MM.1S (cell line): ENCODE data around the gene RALGPS2.
"Not testable (repeated sequence)": the region's sequence is repeated elsewhere in the genome, so short reads cannot be mapped to it uniquely, and the experiment has no call there.

ENCODE experiments used
- DNase-seq: peaks from one replicate; pipeline ENCODE4 v3.0.0-alpha.2; 2015
- H2AFZ ChIP-seq: fragments of 300-600 bp; sonication (generic); 2 replicates; pipeline ENCODE4 v1.6.0; 2016; ENCODE audit warnings: antibody characterized with exemption, low read length
- H3F3A ChIP-seq: fragments of 300-600 bp; sonication (generic); 2 replicates; pipeline ENCODE4 v1.6.1; 2016; ENCODE audit warnings: mild to moderate bottlenecking, antibody characterized with exemption, low read length, moderate library complexity, mixed read lengths; ENCODE audit not compliant: insufficient read depth
- H3K27ac ChIP-seq: fragments of 300-600 bp; sonication (generic); 2 replicates; pipeline ENCODE4 v1.5.1; 2016; ENCODE audit warnings: mild to moderate bottlenecking, low read length
- H3K27me3 ChIP-seq: fragments of 300-600 bp; sonication (generic); replicated peaks from 2 replicates; pipeline ENCODE4 v1.6.0; 2016; ENCODE audit warnings: low read length; ENCODE audit not compliant: insufficient read depth
- H3K36me3 ChIP-seq: fragments of 300-600 bp; sonication (generic); replicated peaks from 2 replicates; pipeline ENCODE4 v1.6.1; 2016; ENCODE audit warnings: mild to moderate bottlenecking, low read length, mixed read lengths; ENCODE audit not compliant: insufficient read depth
- H3K4me1 ChIP-seq: fragments of 300-600 bp; sonication (generic); 2 replicates; pipeline ENCODE4 v1.6.1; 2016; ENCODE audit warnings: low read length, mixed read lengths
- H3K4me2 ChIP-seq: fragments of 300-600 bp; sonication (generic); 2 replicates; pipeline ENCODE4 v1.6.0; 2016; ENCODE audit warnings: low read depth, low read length
- H3K4me3 ChIP-seq: fragments of 300-600 bp; sonication (generic); 2 replicates; pipeline ENCODE4 v1.5.1; 2016; ENCODE audit warnings: low read length, mixed read lengths
- H3K79me2 ChIP-seq: fragments of 300-600 bp; sonication (generic); 2 replicates; pipeline ENCODE4 v1.6.1; 2016; ENCODE audit warnings: mixed run types, low read length, mixed read lengths
- H3K9ac ChIP-seq: fragments of 300-600 bp; sonication (generic); 2 replicates; pipeline ENCODE4 v1.6.1; 2016; ENCODE audit warnings: low read length, mixed read lengths
- H3K9me2 ChIP-seq: fragments of 300-600 bp; sonication (generic); replicated peaks from 2 replicates; pipeline ENCODE4 v1.6.1; 2016; ENCODE audit warnings: mild to moderate bottlenecking, low read length, mixed read lengths; ENCODE audit not compliant: insufficient read depth
- H3K9me3 ChIP-seq: fragments of 300-600 bp; sonication (generic); replicated peaks from 2 replicates; pipeline ENCODE4 v1.6.1; 2016; ENCODE audit warnings: mild to moderate bottlenecking, low read length, mixed read lengths; ENCODE audit not compliant: insufficient read depth
- H4K20me1 ChIP-seq: fragments of 300-600 bp; sonication (generic); 2 replicates; pipeline ENCODE4 v1.6.1; 2016; ENCODE audit warnings: mild to moderate bottlenecking, low read length, moderate library complexity, mixed read lengths; ENCODE audit not compliant: insufficient read depth
- EZH2 ChIP-seq: fragments of 300-600 bp; sonication (generic); optimal IDR thresholded peaks from 2 replicates; pipeline ENCODE3; 2017; ENCODE audit warnings: low read depth, mild to moderate bottlenecking, antibody characterized with exemption, low read length, mixed read lengths
- EZH2phosphoT487 ChIP-seq: fragments of 300-600 bp; sonication (generic); IDR thresholded peaks from 2 replicates; pipeline ENCODE4 v1.6.1; 2018; ENCODE audit warnings: antibody characterized with exemption, low read length
- TF ChIP-seq, protein P1 (sequence below): fragments of 300-600 bp; sonication (generic); IDR thresholded peaks from 2 replicates; pipeline ENCODE4 v1.5.1; 2016; ENCODE audit warnings: antibody characterized with exemption, low read length, mixed read lengths

RALGPS2 gene

DNA sequence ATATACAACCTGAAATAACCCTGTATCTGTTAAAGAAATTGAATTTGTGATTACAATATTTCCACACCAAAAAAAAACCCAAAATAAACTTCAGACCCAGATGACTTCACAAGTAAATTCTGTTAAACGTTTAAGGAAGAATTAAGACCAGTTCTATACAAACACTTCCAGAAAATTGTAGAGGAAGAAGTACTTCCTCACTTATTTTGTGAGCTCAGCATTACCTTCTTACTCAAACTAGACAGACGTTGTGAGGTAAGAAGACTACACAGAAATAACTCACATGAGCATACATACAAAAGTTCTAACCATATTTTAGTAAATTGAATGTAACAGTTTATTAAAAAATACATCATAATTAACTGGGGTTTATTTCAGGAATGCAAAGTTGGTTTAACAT lies 18.8 kb downstream of the RALGPS2 start:
- Histone ChIP-seq H3K9ac (no peak overlapping the region), H3K4me1 (no peaks in the 10 kb centered on the region)
- TF ChIP-seq EZH2 (no peak), EZH2phosphoT487 (no peak)
- TF ChIP-seq, protein P1, sequence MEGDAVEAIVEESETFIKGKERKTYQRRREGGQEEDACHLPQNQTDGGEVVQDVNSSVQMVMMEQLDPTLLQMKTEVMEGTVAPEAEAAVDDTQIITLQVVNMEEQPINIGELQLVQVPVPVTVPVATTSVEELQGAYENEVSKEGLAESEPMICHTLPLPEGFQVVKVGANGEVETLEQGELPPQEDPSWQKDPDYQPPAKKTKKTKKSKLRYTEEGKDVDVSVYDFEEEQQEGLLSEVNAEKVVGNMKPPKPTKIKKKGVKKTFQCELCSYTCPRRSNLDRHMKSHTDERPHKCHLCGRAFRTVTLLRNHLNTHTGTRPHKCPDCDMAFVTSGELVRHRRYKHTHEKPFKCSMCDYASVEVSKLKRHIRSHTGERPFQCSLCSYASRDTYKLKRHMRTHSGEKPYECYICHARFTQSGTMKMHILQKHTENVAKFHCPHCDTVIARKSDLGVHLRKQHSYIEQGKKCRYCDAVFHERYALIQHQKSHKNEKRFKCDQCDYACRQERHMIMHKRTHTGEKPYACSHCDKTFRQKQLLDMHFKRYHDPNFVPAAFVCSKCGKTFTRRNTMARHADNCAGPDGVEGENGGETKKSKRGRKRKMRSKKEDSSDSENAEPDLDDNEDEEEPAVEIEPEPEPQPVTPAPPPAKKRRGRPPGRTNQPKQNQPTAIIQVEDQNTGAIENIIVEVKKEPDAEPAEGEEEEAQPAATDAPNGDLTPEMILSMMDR: no peak

DNA sequence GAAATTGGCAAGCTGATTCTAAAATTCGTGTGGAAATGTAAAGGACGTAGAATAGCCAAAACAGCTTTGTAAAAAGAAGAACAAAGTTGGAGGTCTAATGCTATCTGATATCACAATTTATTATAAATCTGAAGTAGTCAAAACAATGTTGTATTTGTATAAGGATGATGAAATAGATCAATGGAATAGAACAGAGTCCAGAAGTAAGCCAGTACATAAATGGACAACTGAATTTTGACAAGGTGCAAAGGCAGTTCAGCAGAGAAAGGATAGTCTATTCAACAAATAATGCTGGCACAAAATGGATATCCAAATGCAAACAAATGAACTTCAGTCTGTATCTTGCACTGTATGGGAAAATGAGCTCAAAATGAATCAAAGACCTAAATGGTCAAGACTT lies 20.2 kb downstream of the RALGPS2 start:
- Histone ChIP-seq H4K20me1 (no peaks in the 10 kb centered on the region), H3K4me3 (no peak overlapping the region), H3K9ac (no peak overlapping the region), H3K9me3 (no peaks in the 10 kb centered on the region), H3K4me1 (no peaks in the 10 kb centered on the region), H3F3A (no peaks in the 10 kb centered on the region), H3K79me2 (no peaks in the 10 kb centered on the region), H3K9me2 (no peaks in the 10 kb centered on the region), H3K27me3 (no peaks in the 10 kb centered on the region), H3K36me3 (no peaks in the 10 kb centered on the region), H2AFZ (no peak overlapping the region), H3K27ac (no peak overlapping the region), H3K4me2 (no peak overlapping the region)
- no peak for TF ChIP-seq EZH2
- TF ChIP-seq, protein P1: no peak
- DNase-seq: no peak

More for the DNA sequence above, 18.8 kb downstream of the RALGPS2 start:
- no peaks in the 10 kb centered on the region for H3K27me3 ChIP-seq
- no peaks in the 10 kb centered on the region for H3K9me3 ChIP-seq
- H3K27ac ChIP-seq: no peak overlapping the region
- H3K4me3 ChIP-seq: no peak overlapping the region
- no peaks in the 10 kb centered on the region for H3K36me3 ChIP-seq
- no peaks in the 10 kb centered on the region for H3K9me2 ChIP-seq
- H3K4me2 ChIP-seq: no peak overlapping the region
- no peaks in the 10 kb centered on the region for H4K20me1 ChIP-seq
- no peaks in the 10 kb centered on the region for H3K79me2 ChIP-seq
- H3F3A ChIP-seq: no peaks in the 10 kb centered on the region
- DNase-seq: no peak
- H2AFZ ChIP-seq: no peak overlapping the region

DNA sequence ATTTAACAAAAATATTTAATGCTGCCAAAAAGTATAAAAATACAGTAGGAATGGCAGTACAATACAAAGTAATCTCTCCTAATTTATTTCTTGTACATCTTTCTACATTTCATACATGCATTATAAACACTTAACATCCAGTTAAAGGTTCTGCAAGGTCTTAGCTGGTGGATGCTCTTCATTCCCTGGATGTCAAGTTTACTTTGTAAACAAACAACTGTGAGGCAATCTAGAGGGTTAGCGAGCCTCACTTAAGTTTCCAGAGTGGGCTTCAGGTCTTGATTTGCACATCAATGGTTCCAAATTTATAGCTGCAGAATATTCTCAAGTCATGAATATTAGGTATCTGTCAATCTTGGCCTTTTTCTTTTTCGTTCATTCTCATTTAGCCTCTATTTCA lies 21.3 kb downstream of the RALGPS2 start:
- H3K27me3 ChIP-seq: no peaks in the 10 kb centered on the region
- TF ChIP-seq EZH2 (no peak), EZH2phosphoT487 (no peak)
- TF ChIP-seq, protein P1: no peak
- H3F3A ChIP-seq: no peaks in the 10 kb centered on the region

DNA sequence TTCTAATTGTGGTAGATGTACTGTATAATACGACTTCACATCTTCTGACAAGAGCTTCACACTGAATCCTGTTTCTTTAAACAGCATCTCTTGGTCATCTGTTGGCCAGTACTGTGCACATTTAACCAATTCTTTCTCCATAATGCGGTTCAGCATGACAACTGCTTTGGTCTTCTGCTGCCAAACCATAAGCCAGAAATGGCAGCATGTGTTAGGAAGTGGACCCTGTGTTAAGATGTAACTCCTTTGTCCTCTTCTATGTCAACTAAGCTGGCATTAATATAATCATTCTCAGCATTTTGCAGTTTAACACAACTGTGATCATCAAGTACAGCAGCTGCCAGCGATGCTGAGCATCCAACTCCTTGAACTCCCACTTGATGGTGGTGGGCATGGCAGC lies 22.3 kb downstream of the RALGPS2 start:
- H3K4me3 ChIP-seq, H4K20me1 ChIP-seq, H3K79me2 ChIP-seq, H3K9ac ChIP-seq, H3K9me2 ChIP-seq, H3K4me2 ChIP-seq, DNase-seq, H3K27me3 ChIP-seq, H2AFZ ChIP-seq, H3K9me3 ChIP-seq, H3K4me1 ChIP-seq, H3K27ac ChIP-seq, H3K36me3 ChIP-seq, H3F3A ChIP-seq: not testable (repeated sequence)

More for the DNA sequence above, 21.3 kb downstream of the RALGPS2 start:
- Histone ChIP-seq H3K4me2 (no peak overlapping the region), H3K9ac (no peak overlapping the region), H3K36me3 (no peaks in the 10 kb centered on the region), H3K9me2 (no peaks in the 10 kb centered on the region), H3K27ac (no peak overlapping the region), H3K9me3 (no peaks in the 10 kb centered on the region), H4K20me1 (no peaks in the 10 kb centered on the region), H2AFZ (no peak overlapping the region), H3K4me3 (no peak overlapping the region), H3K79me2 (no peaks in the 10 kb centered on the region), H3K4me1 (no peaks in the 10 kb centered on the region)
- DNase-seq: no peak
